Stimulated activated CD8-positive, alpha-beta memory T cell treated with anti-CD3 and anti-CD28 coated beads, Interleukin-12 subunit alpha, Interleukin-12 subunit beta, amount 100 ng/mL, for 24 hours (primary cell): ENCODE data around the gene SETD6.
A peak's percentile ranks its signal among the peaks of the same experiment; 100 is the strongest.
"Not testable (repeated sequence)": the region's sequence is repeated elsewhere in the genome, so short reads cannot be mapped to it uniquely, and the experiment has no call there.

Experiments
- DNase-seq: peaks from one replicate; pipeline ENCODE4 v3.0.0-alpha.2; 2020; ENCODE audit errors: extremely low read depth

Gene SETD6, protein sequence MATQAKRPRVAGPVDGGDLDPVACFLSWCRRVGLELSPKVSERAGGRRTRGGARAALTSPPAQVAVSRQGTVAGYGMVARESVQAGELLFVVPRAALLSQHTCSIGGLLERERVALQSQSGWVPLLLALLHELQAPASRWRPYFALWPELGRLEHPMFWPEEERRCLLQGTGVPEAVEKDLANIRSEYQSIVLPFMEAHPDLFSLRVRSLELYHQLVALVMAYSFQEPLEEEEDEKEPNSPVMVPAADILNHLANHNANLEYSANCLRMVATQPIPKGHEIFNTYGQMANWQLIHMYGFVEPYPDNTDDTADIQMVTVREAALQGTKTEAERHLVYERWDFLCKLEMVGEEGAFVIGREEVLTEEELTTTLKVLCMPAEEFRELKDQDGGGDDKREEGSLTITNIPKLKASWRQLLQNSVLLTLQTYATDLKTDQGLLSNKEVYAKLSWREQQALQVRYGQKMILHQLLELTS

GRCh38 chr16:58515125-58515870 is at the start of gene SETD6:
Gene SETD6 (plus strand): TSS chr16:58515517. CDS start chr16:58515538, 21 bp downstream.
- peak; percentile 56 for DNase-seq

DNA sequence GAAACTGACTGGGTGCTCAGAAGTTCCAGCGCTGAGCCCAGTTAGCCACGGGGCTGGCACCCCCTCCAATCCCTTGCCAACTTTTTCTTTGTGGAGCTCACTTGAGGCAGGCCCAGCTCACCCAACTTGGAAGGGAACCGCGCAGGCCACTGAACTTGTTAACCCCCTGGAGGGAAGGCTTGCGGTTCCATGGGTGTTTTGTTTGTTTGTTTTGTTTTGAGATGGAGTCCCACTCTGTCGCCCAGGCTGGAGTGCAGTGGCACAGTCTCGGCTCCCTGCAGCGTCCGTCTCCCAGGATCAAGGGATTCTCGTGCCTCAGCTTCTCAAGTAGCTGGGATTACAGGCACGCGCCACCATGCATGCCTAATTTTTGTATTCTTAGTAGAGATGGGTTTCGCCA is 49.5 kb upstream of the SETD6 start:
- no peak for DNase-seq

DNA sequence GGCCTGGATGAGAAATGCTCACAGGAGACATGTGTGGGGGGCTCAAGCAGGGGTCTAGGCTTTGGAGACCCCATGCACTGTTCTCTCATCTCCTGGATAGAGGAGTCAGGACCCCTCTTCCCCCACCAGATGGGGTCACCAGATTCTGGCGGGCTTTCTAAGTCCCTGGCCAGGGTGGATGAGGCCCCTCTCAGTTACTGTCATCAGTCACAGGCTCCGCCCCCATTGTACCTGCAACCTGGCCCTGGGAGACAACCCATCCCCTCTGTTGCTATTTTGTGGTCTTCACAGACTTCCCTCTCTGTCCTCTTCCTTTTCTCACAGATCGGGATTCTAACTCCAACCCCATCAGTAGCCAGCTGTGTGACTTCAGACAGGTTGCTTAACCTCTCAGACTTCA is 48.9 kb upstream of the SETD6 start:
- no peak for DNase-seq

GRCh38 chr16:58467905-58468304 is 47.4 kb upstream of the SETD6 start:
- no peak for DNase-seq

GRCh38 chr16:58471209-58471975 is 43.9 kb upstream of the SETD6 start:
- DNase-seq, result no peak

- no peak for DNase-seq
Observed at GRCh38 chr16:58472266-58472665, 43.1 kb upstream of the SETD6 start.

- no peak for DNase-seq
Observed at GRCh38 chr16:58472827-58473226, 42.5 kb upstream of the SETD6 start.

- no peak for DNase-seq
Observed at GRCh38 chr16:58474296-58474695, 41.0 kb upstream of the SETD6 start.

GRCh38 chr16:58475091-58475619 is 40.2 kb upstream of the SETD6 start:
- no peak for DNase-seq

GRCh38 chr16:58476791-58477190 is 38.5 kb upstream of the SETD6 start:
- DNase-seq, result no peak

GRCh38 chr16:58478427-58478826 is 36.9 kb upstream of the SETD6 start:
- DNase-seq, result no peak

- no peak for DNase-seq
Observed at GRCh38 chr16:58481226-58481869, 34.0 kb upstream of the SETD6 start.

GRCh38 chr16:58481931-58482330 is 33.4 kb upstream of the SETD6 start:
- DNase-seq, result no peak

- no peak for DNase-seq
Observed at GRCh38 chr16:58485184-58485887, 30.0 kb upstream of the SETD6 start.

- peak; percentile 31 for DNase-seq
Observed at GRCh38 chr16:58487566-58488351, 27.6 kb upstream of the SETD6 start.

- DNase-seq, result no peak
Observed at GRCh38 chr16:58488531-58488930, 26.8 kb upstream of the SETD6 start.

DNA sequence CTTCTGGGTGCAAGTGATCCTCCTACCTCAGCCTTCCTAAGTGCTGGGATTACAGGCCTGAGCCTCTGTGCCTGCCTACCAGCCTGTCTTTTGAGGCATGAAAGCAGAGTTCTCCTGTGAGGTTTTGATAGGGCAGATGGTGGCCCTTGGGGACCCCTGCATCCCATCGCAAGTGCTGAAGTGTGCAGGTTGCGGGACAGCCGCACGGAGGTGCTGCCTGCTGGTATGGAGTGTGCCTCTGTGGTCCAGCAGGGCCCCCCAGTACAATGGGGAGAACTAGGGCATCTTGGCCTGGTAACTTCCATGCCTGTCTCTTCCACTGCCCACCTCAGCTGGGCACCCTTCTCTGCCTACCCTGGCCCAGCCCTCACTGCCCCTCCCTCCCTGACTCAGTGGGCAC is 25.3 kb upstream of the SETD6 start:
- no peak for DNase-seq

DNA sequence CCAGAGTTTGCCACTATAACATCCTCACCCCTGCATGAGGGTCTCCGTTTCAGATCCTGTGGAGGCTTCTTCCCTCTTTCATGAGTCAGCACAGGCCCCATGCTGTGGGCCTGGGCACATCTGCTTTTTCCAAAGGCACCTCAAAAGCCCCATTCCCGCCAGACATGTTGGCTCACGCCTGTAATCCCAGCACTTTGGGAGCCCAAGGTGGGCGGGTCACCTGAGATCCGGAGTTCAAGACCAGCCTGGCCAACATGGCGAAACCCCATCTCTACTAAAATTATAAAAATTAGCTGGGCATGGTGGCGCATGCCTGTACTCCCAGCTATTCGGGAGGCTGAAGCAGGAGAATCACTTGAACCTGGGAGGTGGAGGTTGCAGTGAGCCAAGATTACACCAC is 24.8 kb upstream of the SETD6 start:
- not testable (repeated sequence) for DNase-seq

DNA sequence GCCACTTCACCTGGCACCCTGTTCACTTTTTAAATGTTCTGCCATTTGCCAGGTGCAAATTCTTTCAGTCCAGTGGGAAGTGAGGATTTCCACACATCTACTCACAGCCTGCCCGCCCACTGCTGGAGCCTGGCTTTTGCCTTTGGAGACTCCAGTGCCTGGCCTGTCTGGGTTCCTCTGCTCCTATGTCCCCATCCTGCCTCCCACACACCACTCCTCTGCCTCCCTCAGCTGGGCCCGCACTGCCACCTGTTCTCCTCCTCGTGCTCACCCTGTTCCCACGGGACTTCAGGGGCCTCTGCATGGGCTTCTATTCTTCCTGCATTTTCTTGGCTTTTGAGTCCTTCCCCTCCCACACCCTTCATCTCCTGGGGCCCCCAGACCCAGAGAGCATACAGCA is 23.3 kb upstream of the SETD6 start:
- no peak for DNase-seq

GRCh38 chr16:58492735-58493134 is 22.6 kb upstream of the SETD6 start:
- DNase-seq, result no peak
